ENCODE results near the gene TMEM237. TPM values are rescaled to one million over a fixed set of nuclear protein-coding genes. Genes with fewer than 3 reads are reported as not detected.

The TMEM237 gene
- total RNA-seq, 1 experiment from 2014 or later, result 27.0 TPM

- BruUV-seq (replicated peaks), result no TSS peak
- intact Hi-C loops (cut with micrococcal nuclease), result no loop called here
- CTCF ChIA-PET, result no interaction called here
- H3K4me1 Mint-ChIP-seq (ENCODE audit: insufficient read depth, unreplicated experiment), result peaks cover 4% of the 10 kb centered on the region
- no peaks in the 10 kb centered on the region for H3K36me3 Mint-ChIP-seq (ENCODE audit: insufficient read depth, unreplicated experiment)
- POLR2A ChIA-PET, result no interaction called here
- no peak overlapping the region for H3K27ac Mint-ChIP-seq (ENCODE audit: low read depth, unreplicated experiment)
- H3K27me3 Mint-ChIP-seq (ENCODE audit: insufficient read depth, unreplicated experiment), result no peaks in the 10 kb centered on the region
- no peaks in the 10 kb centered on the region for H3K9me3 Mint-ChIP-seq (ENCODE audit: unreplicated experiment)
- no peak for DNase-seq (ENCODE audit: unreplicated experiment)
- no peak overlapping the region for H3K4me3 Mint-ChIP-seq (ENCODE audit: unreplicated experiment)
- no peak for TF ChIP-seq CTCF (IDR thresholded peaks at IDR 0.05; ENCODE audit: unreplicated experiment)
Measured at GRCh38 chr2:201660293-201660895, 17.1 kb upstream of the TMEM237 start.

GRCh38 chr2:201656740-201657139 lies 13.4 kb upstream of the TMEM237 start:
- no TSS peak for BruUV-seq (replicated peaks)
- ChIA-PET POLR2A (interaction anchor here (0.7 kb wide), 1 partner anchor 23 kb away, joined by 3 read pairs; no protein-coding TSS in a partner anchor), CTCF (interaction anchor here (0.5 to 0.6 kb wide), 2 partner anchors 42 to 407 kb away, joined by 3 read pairs; no protein-coding TSS in a partner anchor)
- no peaks in the 10 kb centered on the region for H3K27me3 Mint-ChIP-seq (ENCODE audit: insufficient read depth, unreplicated experiment)
- no peak overlapping the region for H3K27ac Mint-ChIP-seq (ENCODE audit: low read depth, unreplicated experiment)
- DNase-seq (ENCODE audit: unreplicated experiment), result no peak
- no peaks in the 10 kb centered on the region for H3K36me3 Mint-ChIP-seq (ENCODE audit: insufficient read depth, unreplicated experiment)
- H3K4me3 Mint-ChIP-seq (ENCODE audit: unreplicated experiment), result no peak overlapping the region
- H3K4me1 Mint-ChIP-seq (ENCODE audit: insufficient read depth, unreplicated experiment), result peaks cover 14% of the 10 kb centered on the region
- no peaks in the 10 kb centered on the region for H3K9me3 Mint-ChIP-seq (ENCODE audit: unreplicated experiment)
- intact Hi-C loops (cut with micrococcal nuclease), result no loop called here
- TF ChIP-seq CTCF (IDR thresholded peaks at IDR 0.05; ENCODE audit: unreplicated experiment), result no peak

GRCh38 chr2:201656102-201656501 lies 12.8 kb upstream of the TMEM237 start:
- no peak for DNase-seq (ENCODE audit: unreplicated experiment)
- no peaks in the 10 kb centered on the region for H3K9me3 Mint-ChIP-seq (ENCODE audit: unreplicated experiment)
- no peaks in the 10 kb centered on the region for H3K36me3 Mint-ChIP-seq (ENCODE audit: insufficient read depth, unreplicated experiment)
- no TSS peak for BruUV-seq (replicated peaks)
- POLR2A ChIA-PET, result interaction anchor here (1.4 kb wide), 1 partner anchor 12 kb away, joined by 3 read pairs; no protein-coding TSS in a partner anchor
- intact Hi-C loops (cut with micrococcal nuclease), result no loop called here
- CTCF ChIA-PET, result no interaction called here
- no peaks in the 10 kb centered on the region for H3K27me3 Mint-ChIP-seq (ENCODE audit: insufficient read depth, unreplicated experiment)
- H3K27ac Mint-ChIP-seq (ENCODE audit: low read depth, unreplicated experiment), result no peak overlapping the region
- H3K4me1 Mint-ChIP-seq (ENCODE audit: insufficient read depth, unreplicated experiment), result peaks cover 14% of the 10 kb centered on the region
- H3K4me3 Mint-ChIP-seq (ENCODE audit: unreplicated experiment), result no peak overlapping the region
- no peak for TF ChIP-seq CTCF (IDR thresholded peaks at IDR 0.05; ENCODE audit: unreplicated experiment)

- no peak overlapping the region for H3K27ac Mint-ChIP-seq (ENCODE audit: low read depth, unreplicated experiment)
- intact Hi-C loops (cut with micrococcal nuclease), result no loop called here
- CTCF ChIA-PET, result interaction anchor here (0.6 kb wide), 1 partner anchor 524 kb away, joined by 3 read pairs; no protein-coding TSS in a partner anchor
- no peak overlapping the region for H3K4me3 Mint-ChIP-seq (ENCODE audit: unreplicated experiment)
- peak; percentile 64 for DNase-seq (ENCODE audit: unreplicated experiment)
- H3K36me3 Mint-ChIP-seq (ENCODE audit: insufficient read depth, unreplicated experiment), result no peaks in the 10 kb centered on the region
- no peaks in the 10 kb centered on the region for H3K9me3 Mint-ChIP-seq (ENCODE audit: unreplicated experiment)
- no peak for TF ChIP-seq CTCF (IDR thresholded peaks at IDR 0.05; ENCODE audit: unreplicated experiment)
- H3K27me3 Mint-ChIP-seq (ENCODE audit: insufficient read depth, unreplicated experiment), result no peaks in the 10 kb centered on the region
- POLR2A ChIA-PET, result interaction anchor here (1.4 kb wide), 1 partner anchor 10 kb away, joined by 3 read pairs; no protein-coding TSS in a partner anchor
- peaks cover 14% of the 10 kb centered on the region for H3K4me1 Mint-ChIP-seq (ENCODE audit: insufficient read depth, unreplicated experiment)
- no TSS peak for BruUV-seq (replicated peaks)
Measured at GRCh38 chr2:201654616-201655384, 11.5 kb upstream of the TMEM237 start.

Data from MCF 10A (cell line).